GM21723 (cell line): ENCODE results near the gene TRMT1L.

Experiments used
- ATAC-seq: cut with Tn5 transposase; IDR thresholded peaks from one replicate; pipeline ENCODE4 v1.9.1; 2021; ENCODE audit warnings: mild to moderate bottlenecking, moderate library complexity; ENCODE audit not compliant: unreplicated experiment

The TRMT1L gene

GRCh38 chr1:185129708-185130107 is 27.0 kb downstream of the TRMT1L start:
- no peak for ATAC-seq

- ATAC-seq, result no peak
Measured at GRCh38 chr1:185112356-185112755, 44.4 kb downstream of the TRMT1L start.

- ATAC-seq, result no peak
Measured at GRCh38 chr1:185111873-185112272, 44.9 kb downstream of the TRMT1L start.

- ATAC-seq, result no peak
Measured at GRCh38 chr1:185110145-185110544, 46.6 kb downstream of the TRMT1L start.

- ATAC-seq, result no peak
Measured at GRCh38 chr1:185108321-185108720, 48.4 kb downstream of the TRMT1L start.

- no peak for ATAC-seq
Measured at GRCh38 chr1:185105121-185105520, 51.6 kb downstream of the TRMT1L start.

GRCh38 chr1:185104083-185104482 is 52.7 kb downstream of the TRMT1L start:
- ATAC-seq, result no peak

- no peak for ATAC-seq
Measured at GRCh38 chr1:185096531-185096930, 60.2 kb downstream of the TRMT1L start.

GRCh38 chr1:185094761-185095160 is 62.0 kb downstream of the TRMT1L start:
- no peak for ATAC-seq

GRCh38 chr1:185091480-185091879 is 65.3 kb downstream of the TRMT1L start:
- no peak for ATAC-seq

- ATAC-seq, result no peak
Measured at GRCh38 chr1:185087746-185088145, 69.0 kb downstream of the TRMT1L start.

GRCh38 chr1:185087101-185087500 is 69.7 kb downstream of the TRMT1L start:
- ATAC-seq, result no peak

- no peak for ATAC-seq
Measured at GRCh38 chr1:185083818-185084217, 72.9 kb downstream of the TRMT1L start.

- no peak for ATAC-seq
Measured at GRCh38 chr1:185080422-185080821, 76.3 kb downstream of the TRMT1L start.

- ATAC-seq, result no peak
Measured at GRCh38 chr1:185077374-185077773, 79.4 kb downstream of the TRMT1L start.

- no peak for ATAC-seq
Measured at GRCh38 chr1:185075476-185075875, 81.3 kb downstream of the TRMT1L start.

- no peak for ATAC-seq
Measured at GRCh38 chr1:185074307-185074706, 82.4 kb downstream of the TRMT1L start.

GRCh38 chr1:185073725-185074124 is 83.0 kb downstream of the TRMT1L start:
- ATAC-seq, result no peak

- ATAC-seq, result no peak
Measured at GRCh38 chr1:185070051-185070450, 86.7 kb downstream of the TRMT1L start.

- no peak for ATAC-seq
Measured at GRCh38 chr1:185069202-185069772, 87.5 kb downstream of the TRMT1L start.

GRCh38 chr1:185068341-185068740 is 88.4 kb downstream of the TRMT1L start:
- ATAC-seq, result no peak
